GM23248 (cell line): ENCODE results near the gene HAPLN1.

ENCODE experiments used
- EZH2 ChIP-seq: fragments of 200-600 bp; sonication (generic); IDR thresholded peaks from 2 replicates; pipeline ENCODE4 v1.6.1; 2018; ENCODE audit warnings: antibody characterized with exemption, mild to moderate bottlenecking; ENCODE audit not compliant: insufficient read depth, poor library complexity, severe bottlenecking
- EZH2phosphoT487 ChIP-seq: fragments of 200-600 bp; sonication (generic); IDR thresholded peaks from 2 replicates; pipeline ENCODE4 v1.6.1; 2018; ENCODE audit warnings: antibody characterized with exemption, moderate library complexity, mild to moderate bottlenecking, low read depth; ENCODE audit not compliant: insufficient read depth

DNA sequence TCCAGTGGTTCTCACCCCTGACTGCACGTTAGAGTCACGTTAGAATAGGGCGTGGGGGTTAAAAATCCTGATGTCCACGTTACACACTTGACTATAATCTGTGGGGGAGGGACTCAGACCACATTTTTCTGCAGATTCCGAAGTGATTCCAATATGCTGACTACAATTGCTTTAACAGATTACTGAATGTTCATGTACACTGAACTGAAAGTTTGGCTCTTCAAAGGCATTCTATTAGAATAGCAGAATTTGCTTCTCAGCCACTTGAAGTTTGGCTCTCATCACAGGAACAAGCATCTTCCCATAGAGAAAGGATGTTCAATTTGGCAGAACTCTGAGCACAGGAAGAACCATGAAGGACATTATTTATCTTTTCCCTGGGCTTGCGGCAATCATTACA, 84.5 kb downstream of the HAPLN1 start:
- TF ChIP-seq EZH2phosphoT487 (no peak), EZH2 (no peak)
